ENCODE measurements around the gene SORBS1.

DNA sequence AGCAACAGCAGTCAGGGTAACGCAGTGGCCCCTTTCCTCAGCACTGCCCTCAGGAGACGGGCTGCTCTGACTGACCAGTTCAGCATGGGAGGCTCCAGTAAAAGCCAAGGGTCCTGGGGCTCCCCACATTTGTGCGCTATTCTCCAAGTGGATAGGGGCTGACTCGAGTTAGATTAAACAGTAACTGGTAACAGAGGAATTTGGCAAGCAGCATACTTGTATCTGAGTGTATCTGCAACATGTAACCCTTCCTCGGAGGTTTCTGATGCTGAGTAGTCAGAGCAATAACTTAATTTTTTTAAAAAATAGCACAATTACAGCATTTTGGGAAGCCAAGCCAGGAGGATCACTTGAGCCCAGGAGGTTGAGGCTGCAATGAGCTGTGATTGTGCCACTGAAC, 22.8 kb downstream of the SORBS1 start:
- TF ChIP-seq, protein P1, sequence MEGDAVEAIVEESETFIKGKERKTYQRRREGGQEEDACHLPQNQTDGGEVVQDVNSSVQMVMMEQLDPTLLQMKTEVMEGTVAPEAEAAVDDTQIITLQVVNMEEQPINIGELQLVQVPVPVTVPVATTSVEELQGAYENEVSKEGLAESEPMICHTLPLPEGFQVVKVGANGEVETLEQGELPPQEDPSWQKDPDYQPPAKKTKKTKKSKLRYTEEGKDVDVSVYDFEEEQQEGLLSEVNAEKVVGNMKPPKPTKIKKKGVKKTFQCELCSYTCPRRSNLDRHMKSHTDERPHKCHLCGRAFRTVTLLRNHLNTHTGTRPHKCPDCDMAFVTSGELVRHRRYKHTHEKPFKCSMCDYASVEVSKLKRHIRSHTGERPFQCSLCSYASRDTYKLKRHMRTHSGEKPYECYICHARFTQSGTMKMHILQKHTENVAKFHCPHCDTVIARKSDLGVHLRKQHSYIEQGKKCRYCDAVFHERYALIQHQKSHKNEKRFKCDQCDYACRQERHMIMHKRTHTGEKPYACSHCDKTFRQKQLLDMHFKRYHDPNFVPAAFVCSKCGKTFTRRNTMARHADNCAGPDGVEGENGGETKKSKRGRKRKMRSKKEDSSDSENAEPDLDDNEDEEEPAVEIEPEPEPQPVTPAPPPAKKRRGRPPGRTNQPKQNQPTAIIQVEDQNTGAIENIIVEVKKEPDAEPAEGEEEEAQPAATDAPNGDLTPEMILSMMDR (IDR thresholded peaks at IDR 0.05; ENCODE audit: insufficient read depth, low read length), result no peak
- TF ChIP-seq SPI1 (IDR thresholded peaks at IDR 0.05; ENCODE audit: borderline replicate concordance, low read depth), result no peak
- TF ChIP-seq, protein P2, sequence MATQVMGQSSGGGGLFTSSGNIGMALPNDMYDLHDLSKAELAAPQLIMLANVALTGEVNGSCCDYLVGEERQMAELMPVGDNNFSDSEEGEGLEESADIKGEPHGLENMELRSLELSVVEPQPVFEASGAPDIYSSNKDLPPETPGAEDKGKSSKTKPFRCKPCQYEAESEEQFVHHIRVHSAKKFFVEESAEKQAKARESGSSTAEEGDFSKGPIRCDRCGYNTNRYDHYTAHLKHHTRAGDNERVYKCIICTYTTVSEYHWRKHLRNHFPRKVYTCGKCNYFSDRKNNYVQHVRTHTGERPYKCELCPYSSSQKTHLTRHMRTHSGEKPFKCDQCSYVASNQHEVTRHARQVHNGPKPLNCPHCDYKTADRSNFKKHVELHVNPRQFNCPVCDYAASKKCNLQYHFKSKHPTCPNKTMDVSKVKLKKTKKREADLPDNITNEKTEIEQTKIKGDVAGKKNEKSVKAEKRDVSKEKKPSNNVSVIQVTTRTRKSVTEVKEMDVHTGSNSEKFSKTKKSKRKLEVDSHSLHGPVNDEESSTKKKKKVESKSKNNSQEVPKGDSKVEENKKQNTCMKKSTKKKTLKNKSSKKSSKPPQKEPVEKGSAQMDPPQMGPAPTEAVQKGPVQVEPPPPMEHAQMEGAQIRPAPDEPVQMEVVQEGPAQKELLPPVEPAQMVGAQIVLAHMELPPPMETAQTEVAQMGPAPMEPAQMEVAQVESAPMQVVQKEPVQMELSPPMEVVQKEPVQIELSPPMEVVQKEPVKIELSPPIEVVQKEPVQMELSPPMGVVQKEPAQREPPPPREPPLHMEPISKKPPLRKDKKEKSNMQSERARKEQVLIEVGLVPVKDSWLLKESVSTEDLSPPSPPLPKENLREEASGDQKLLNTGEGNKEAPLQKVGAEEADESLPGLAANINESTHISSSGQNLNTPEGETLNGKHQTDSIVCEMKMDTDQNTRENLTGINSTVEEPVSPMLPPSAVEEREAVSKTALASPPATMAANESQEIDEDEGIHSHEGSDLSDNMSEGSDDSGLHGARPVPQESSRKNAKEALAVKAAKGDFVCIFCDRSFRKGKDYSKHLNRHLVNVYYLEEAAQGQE (IDR thresholded peaks at IDR 0.05; ENCODE audit: insufficient replicate concordance, low read depth), result no peak
- no peak for TF ChIP-seq GABPA (IDR thresholded peaks at IDR 0.05; ENCODE audit: low read depth)
- no peak for TF ChIP-seq POLR2AphosphoS5 (IDR thresholded peaks at IDR 0.05; ENCODE audit: low read depth)
